Measurements from ENCODE around the gene HYAL1. TPM values are rescaled to one million over a fixed set of nuclear protein-coding genes. Genes with fewer than 3 reads are reported as not detected.

The HYAL1 gene
- total RNA-seq, 1 experiment from 2014 or later: 6.2 TPM

DNA sequence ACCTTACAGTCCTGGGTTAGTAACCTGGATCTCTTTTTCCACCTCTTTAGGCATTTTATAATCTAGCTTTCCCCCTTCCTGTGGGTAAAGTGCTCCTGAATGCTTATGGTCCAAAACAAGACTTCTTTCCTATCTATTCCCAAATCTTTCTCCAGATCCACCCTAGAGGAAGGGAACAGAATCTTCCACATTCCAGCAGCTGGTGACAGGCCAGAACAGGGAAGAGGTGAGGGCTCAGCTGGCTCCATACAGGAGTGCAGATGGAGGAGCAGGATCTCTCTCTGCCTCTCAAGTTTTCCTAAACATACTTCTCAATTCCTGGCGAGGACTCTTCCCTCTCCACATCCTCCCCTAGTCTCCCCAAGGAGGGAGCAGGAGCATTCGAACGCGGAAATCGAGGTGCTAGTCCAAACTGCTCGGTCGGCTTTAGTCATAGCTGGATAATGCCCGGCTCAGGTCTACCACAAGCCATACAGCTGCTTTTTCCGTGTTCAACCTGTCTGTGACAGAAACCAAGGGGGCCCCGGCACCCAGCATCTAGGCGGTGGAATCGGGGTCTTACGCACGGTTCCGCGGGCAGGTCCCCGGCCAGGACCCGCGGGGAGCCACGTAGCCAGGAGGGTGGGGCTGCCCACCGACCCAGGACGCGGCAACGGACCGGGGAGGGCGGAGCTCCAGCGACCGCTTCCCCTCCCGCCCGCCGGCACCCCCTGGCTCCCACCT, 33.2 kb upstream of the HYAL1 start:
- DNase-seq (ENCODE audit: extremely low read depth, low read depth): no peak

DNA sequence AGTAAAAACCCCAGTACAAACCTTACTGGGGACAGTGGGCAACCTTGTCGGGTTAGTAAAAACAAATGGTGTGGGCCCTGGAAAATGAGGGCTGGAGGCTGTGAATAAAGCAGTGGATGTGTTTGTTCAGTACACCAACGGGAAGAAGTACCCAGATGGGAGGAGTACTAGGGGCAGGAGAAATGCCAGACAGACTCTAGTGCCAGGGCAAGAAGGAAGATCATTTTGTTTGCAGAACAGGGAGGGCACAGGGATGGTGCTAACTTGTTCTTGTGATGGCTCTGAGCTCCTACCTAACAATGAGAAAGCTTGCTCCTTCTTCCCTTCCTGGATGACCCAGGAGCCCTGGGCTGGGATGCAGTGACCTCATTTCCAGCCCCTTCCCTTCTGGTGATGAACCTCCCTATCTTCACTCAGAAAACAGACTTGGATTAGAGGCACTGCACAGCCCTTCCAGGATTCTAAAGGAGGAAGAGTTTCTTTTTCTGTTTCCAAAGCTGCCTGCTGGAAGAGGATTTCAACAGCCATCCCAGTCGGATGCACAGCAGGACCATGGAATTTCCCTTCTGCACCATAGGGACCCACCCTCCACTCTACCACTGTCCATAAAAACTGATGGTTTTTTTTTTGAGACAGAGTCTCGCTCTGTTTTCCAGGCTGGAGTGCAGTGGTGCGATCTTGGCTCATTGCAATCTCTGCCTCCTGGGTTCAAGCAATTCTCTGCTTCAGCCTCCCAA, 31.1 kb upstream of the HYAL1 start:
- no peak for DNase-seq (ENCODE audit: extremely low read depth, low read depth)

DNA sequence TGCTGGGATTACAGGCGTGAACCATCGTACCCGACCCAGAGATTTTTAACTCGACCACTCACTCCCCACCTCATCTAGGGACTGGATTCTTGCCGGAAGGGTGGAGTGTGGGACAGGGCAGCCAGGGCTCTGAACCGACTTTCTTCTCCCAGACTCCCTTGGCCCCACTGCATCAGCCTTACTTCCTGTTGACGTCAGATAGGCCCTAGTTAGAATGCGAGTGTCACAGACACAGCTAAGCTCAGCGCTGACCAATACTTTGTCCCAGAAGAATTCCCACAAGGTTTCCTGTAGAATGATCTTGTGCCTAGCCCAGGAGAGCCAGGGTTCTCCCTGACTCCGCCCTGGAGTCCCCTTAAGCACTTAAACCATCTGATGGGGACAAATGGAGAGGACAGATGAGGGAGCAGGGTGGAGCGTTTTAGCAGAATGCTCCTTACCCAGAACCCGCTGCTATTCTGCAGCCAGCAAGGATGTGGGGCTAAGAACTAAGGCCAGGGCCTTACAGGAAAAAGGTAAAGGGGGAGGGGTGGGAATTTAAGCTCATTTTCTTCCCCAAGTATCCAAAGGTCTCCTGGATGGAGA, 30.5 kb upstream of the HYAL1 start:
- DNase-seq (ENCODE audit: extremely low read depth, low read depth): peak; percentile 81

DNA sequence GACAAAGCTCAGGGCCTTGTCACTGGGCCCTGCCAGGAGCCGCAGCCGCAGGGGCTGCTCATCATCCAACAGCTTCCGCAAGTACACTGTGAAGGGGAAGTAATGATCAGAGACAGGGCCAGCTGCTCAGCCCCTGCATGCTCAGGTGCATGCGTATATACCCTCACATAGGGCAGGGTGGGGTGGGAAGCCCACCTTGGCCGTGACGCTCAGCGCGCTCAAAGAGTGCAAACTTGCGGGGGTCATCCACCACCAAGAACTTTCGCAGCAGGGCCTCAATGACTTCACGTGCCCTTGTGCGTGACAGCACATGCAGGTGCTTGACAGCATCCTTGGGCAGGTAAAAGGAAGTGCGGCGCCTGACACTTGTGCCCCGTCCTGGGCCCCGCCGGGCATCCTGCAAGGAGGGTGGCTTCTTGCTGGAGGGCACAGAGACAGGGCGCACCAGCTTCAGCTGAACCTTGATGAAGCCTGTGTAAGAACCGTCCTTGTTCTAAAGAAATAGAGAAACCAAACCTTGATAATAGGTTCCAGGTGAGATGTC, 28.1 kb upstream of the HYAL1 start:
- no peak for DNase-seq (ENCODE audit: extremely low read depth, low read depth)

DNA sequence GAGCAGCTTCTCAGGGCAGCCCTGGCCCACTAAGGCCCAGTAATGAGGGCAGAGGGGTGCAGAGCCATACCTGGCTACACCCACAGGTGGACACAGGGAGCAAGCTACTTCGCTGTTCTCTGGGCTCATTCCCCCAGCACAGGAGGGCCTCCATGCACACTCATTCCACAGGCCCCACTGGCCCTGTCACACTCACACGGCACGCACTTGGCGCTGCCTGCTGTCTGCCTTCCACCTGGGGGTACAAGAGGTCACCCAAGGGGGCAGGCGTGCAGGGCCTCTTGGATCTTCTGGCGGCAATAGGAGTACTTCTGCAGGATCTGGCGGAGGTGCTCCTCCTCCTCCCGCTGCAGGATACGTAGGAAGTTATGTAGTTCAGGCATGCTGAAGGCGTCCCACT, 27.0 kb upstream of the HYAL1 start:
- no peak for DNase-seq (ENCODE audit: extremely low read depth, low read depth)

DNA sequence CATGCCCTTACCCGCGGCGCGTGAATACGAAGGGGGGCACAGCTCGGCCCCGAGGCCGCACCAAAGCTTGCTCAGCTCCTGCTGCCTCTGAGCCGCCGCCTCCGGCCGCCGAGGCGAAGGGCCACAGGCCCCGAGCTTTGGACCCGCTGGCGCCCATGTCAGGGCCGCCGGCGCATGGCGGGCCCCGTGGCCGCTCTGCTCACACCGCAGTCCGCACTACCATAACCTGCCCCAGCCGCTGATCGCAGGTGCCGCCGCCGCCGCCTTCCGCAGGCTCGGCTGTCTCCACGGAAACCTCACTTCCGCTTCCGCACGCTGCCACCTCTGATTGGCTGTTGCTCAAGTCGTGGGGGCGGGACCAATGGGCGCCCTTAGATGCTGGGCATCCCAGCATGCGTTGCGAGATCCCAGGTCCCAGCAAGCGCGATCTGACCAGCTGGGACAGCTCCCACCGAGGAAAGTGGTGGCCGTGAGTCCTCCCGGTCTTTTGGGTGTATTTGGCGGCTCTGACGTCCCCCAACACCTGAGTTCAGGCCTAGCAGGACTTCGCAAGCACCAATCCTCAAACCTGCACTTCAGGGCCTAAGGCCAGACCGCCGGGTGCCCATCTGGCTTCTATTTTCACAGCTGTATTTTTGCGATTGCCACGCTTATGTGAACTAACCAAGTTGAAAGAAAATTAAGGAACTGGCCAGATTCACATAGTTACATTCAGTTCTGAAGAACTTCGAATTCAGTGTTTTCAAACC, 24.7 kb upstream of the HYAL1 start, which contains the start of gene TUSC2:
Gene TUSC2 (minus strand): TSS at position 281 of the 749 bp plus-strand sequence. CDS start 124 bp downstream, at position 157.
- peak; percentile 94 for DNase-seq (ENCODE audit: extremely low read depth, low read depth)

DNA sequence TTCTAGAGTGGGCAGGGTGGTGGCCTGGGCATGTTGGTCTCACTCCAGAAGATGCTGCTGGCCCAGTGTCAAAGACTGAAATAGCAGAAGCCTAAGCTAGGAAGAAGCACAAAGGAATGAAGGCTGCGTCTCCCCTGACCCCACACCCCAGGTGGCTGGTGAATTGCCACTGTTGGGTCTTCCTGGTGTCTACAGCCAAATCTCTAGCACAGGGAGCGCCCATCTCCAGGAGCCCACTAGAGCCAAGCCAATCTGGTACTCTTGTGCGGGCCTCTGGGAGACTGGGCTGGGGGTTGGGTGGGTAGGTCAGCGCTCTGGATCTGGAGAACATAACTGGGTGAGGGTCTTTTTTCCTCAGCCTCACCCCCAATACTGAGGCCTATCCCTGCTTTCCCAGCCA, 23.8 kb upstream of the HYAL1 start:
- DNase-seq (ENCODE audit: extremely low read depth, low read depth): no peak

DNA sequence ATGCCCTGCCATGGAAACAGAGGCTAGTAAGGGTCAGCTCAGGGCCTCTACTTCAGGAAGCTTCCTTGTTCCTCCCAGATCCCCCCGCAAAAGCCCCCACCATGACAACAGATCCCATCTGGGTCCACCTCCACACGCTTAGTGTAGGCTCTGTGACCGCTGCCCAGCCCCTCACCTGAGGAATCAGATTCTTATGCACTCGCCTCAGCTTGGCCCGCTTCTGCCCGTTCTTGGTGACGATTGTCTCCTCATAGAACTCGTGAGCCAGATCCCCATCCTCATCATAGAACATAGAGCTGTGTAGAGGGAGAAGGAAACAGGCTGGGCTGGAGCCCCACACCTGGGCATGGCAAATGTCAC, 22.8 kb upstream of the HYAL1 start:
- no peak for DNase-seq (ENCODE audit: extremely low read depth, low read depth)

DNA sequence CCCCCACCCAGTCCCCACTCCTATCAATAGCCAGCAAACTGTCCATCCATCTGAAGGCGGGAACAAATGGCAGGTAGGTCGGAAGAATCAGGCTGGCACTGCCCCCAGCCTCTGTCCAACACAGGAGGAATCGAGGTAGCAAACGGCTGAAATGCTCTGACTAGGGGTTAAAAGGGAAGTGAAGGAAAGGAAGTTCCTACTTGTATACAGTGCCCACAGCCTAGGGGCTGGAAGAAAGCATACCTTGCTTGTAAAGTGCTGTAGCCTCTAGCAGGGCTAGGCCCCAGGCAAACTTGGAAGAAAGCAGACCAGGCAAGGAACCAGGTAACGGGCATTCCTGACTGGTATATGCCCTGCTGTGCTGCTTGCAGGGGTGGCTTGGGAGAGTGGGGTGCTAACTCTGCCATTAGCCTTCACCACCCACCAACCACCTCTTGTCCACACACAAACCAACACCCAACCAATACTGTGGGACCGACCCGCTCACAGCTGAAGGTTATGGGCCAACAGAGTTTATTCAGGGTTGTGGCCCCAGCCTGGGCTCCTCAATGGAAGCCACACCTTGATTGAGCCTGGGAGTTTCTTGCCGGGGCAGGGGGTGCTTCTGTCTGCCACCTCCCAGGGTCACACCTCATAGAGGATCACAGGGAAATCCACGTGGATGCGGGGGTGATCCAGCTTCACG, 22.3 kb upstream of the HYAL1 start:
- DNase-seq (ENCODE audit: extremely low read depth, low read depth): no peak

DNA sequence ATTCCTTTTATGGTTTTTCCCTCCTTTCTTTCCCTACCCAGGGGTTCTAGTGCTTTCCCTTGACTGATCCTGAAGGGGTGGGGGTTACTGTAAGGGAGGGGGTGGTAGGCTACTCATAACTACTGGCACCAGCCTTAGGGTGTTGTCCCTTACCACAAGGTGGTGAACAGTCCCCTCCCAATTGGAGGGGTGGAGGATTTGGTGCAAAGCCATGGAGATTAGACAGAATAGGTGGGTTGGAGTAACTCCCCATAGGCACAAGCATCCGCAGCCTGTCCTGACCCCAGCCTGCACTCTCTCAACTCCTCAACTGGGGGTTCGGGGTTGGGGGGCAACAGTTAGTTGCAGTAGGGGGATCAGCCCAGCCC, 21.7 kb upstream of the HYAL1 start:
- DNase-seq (ENCODE audit: extremely low read depth, low read depth): no peak

DNA sequence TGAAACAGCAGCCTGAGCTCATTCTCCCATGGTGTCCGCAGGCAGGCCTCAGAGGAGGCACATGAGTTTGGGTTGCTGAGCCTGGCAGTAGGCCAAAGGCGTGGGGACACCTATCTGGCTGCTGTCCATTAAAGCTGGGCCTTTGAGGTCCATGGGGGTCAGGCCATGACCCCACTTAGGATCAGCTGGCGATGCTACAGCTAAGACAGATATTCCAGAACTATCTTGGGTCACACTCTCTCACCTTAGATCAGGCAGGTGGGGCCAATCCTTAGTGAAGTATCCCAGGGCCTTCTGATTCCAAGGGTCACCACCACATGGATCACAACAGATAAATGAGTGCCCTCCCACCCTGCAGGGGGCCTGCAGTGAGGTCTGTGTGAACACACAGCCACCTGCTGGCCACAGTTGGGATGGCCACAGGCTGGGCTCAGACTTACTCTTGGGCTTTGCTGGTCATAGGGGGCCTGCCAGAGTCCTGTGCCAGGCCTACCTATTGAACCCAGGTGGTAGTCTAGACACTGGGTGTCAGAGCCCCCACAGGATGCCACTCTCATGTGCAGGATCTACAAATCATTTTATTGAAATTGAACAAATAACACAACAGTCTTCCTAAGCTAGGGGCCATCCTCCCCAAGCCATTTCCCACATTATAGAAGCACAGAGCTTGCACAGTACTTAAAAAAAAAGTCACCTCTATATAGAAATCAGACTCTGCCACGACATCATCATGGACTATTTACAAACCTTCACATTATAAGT, 21.2 kb upstream of the HYAL1 start:
- peak; percentile 54 for DNase-seq (ENCODE audit: extremely low read depth, low read depth)

DNA sequence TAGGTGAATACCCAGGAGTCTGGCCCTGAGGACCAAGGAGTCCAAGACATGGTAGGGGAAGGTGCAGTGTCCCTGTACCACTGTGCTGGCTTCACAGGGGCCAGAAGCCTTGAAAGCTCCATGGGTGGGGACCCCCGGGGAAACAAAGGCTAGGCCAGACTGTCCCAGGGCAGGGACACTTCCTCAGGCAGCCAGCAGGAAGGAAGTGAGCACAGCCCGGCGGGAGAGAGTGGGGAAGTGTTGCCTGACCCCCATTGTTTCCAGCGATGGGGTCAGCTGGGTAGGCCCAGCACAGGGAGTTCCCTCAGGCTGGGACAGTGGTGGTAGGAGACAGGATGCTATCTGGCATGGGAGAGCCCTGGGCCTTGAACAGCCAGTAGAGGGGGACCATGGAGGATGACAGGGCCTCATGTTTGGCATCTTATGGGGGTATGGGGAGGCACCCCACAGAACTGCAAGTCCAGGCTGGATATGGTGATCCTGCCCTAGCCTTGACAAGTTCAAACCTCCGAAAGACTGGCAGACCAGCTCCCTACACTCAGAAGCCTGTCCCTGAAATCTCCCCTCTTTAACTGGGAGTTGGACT, 20.3 kb upstream of the HYAL1 start:
- no peak for DNase-seq (ENCODE audit: extremely low read depth, low read depth)

DNA sequence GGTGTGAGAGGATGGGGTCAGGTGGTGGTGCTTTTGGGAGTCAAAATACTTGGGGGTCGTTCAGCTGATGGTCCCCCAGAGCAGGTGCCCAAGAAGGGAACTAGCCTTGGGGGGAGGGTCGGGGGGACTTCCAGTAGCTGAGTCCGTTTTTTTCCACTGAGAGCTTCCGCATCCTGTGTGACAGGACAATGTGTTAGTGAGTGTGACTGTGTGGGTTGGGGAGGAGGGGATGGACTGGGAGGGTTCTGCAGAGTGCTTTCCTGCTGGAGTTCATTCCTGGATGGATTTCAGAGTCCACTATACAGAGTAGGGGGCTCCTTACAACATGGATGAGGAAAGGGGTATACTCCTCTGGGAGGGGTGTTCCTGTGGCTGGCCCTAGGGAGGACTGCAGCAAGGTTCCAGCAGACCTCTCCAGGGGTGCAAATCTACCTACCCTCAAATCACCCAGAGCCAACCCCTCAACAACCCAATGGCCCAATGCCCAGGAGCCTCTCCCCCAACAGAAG, 19.8 kb upstream of the HYAL1 start:
- DNase-seq (ENCODE audit: extremely low read depth, low read depth): no peak

DNA sequence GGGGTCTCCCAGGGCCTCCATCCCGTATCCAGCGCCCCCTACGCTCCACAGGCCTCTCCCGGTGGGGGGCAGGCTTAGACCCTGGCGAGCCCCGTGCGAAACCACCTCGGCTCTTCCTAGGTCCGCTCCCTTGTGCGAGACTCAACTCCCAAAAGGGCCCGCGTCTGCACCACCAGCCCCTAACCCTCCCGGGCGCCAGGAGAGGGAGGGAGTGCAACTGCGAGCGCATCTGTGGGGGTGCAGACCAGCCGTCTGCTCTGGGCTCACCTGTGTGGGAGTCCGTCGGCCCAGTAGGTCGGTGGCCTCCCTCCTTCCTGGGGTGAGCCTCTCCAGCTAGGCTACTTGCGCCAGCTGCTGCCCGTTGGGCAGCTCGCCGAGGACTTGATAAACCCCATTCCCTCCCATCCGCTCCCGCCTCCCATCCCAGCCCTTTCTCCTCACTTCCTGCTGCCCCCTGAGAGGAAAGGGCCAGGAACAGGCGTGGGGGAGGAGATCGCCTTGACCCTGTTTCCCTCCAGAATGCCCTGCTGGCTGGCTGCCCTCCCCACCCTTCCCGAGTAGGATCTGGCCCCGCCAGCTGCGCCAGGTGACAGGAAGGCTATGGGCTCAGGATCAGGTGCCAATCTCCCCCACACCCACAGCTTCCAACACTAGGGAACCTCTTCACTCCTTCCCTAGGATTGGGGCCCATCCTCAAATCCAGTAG, 19.2 kb upstream of the HYAL1 start, which contains the start of gene HYAL2:
Gene HYAL2 (minus strand): TSS at position 360 of the 706 bp plus-strand sequence. CDS start 2,256 bp downstream, outside the sequence.
- no peak for DNase-seq (ENCODE audit: extremely low read depth, low read depth)

DNA sequence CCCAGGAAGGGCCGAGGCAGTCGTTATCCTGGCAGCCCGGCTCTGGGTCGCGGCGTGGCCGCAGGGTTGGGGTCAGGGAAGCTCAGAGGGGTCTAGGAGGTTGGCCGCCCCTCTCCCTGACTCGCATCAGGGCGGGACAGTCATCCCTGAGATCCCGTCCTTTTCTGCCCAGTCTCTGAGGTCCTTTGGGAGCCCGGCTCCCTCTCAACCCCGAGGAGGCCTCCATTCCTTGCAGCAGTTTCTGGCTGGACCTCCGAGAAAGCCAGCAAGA, 18.7 kb upstream of the HYAL1 start:
- no peak for DNase-seq (ENCODE audit: extremely low read depth, low read depth)

DNA sequence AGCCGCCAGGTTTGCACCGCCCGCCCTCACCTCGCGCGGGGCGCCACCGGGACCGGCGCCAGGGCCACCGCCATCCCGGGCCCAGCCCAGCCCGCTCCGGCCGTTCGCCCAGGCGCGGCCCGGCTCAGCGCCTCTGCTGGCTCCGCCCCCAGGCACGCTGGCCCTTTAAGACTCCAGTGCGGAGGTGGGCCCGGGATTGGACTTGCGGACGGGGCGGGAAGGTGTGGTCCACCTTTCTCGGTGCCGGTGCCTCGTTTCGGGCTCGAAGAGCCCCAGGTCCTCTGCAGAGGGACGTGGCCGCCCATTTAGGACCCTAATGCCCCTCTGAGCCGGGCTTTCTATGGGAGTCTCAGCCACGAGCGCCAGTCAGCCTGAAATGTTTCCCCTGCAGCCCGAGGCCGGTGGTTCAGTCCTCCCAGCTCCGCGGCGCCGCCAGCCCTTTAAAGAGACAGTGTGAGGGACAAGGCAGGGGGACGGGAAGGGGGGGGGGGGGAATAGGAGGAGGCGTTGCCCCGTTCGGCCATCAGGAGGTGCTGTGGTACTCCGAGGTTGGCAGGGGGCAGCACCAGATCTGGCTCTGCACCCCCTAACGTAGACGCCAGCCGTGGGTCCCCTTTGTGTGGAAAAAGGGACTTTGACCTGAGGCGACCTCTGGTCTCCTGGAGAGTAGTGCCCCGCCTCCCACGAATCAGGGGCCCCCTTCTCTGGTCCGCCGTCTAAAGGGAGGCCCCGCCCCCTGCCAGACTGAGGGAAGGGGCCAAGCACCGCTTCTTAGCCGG, 18.2 kb upstream of the HYAL1 start:
- DNase-seq (ENCODE audit: extremely low read depth, low read depth): peak; percentile 77

DNA sequence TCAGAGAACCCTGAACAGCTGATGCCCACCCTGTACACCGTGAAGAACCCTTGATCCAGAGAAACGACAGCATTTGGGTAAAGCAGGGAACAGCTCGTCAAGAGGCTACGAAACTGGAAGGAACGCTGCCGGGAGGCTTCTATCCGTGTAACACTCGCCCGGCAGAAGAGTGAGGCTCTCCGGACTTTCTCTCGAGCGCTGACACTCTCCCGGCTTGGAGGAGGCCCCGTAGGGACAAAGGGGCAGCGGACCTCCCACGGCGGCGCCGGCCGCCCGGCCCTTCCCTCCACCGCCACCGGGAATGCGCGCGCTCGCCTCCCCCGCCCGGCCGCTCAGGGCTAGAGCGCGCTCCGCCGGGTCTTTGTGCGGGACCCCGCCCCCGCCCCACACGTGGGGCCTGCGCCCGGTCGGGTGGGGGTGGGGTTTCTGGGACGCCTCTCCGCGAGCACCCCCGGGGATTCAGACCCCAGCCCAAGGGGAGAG, 17.5 kb upstream of the HYAL1 start:
- DNase-seq (ENCODE audit: extremely low read depth, low read depth): peak; percentile 56

Measured in NCI-H460 (cell line).